Trophoblast cell (in vitro differentiated cells and primary cell): Measurements from ENCODE around the gene LRRC73.

Source experiments
- DNase-seq, 2 donors: peaks; one replicate each; pipeline ENCODE4 v3.0.0-alpha.2; 2016
- H2AFZ ChIP-seq: 2 replicates; pipeline ENCODE4 v1.6.1; 2013; ENCODE audit warnings: low read length, moderate library complexity, mild to moderate bottlenecking; ENCODE audit not compliant: insufficient read depth, poor library complexity
- H2AK5ac ChIP-seq: 2 replicates; pipeline ENCODE4 v1.6.1; 2013; ENCODE audit warnings: mild to moderate bottlenecking, low read length
- H2BK120ac ChIP-seq: 2 replicates; pipeline ENCODE4 v1.6.1; 2013; ENCODE audit warnings: low read length, mild to moderate bottlenecking, moderate library complexity; ENCODE audit not compliant: insufficient read depth, poor library complexity
- H2BK12ac ChIP-seq: 2 replicates; pipeline ENCODE4 v1.6.1; 2013; ENCODE audit warnings: mild to moderate bottlenecking, low read length, moderate library complexity
- H2BK5ac ChIP-seq: 2 replicates; pipeline ENCODE4 v1.6.1; 2013; ENCODE audit warnings: low read length, low read depth, moderate library complexity, mild to moderate bottlenecking; ENCODE audit not compliant: poor library complexity
- H3K14ac ChIP-seq: 2 replicates; pipeline ENCODE4 v1.6.1; 2013; ENCODE audit warnings: mild to moderate bottlenecking, low read length
- H3K18ac ChIP-seq: 2 replicates; pipeline ENCODE4 v1.6.1; 2013; ENCODE audit warnings: mild to moderate bottlenecking, low read length
- H3K23ac ChIP-seq: 2 replicates; pipeline ENCODE4 v1.6.1; 2013; ENCODE audit warnings: low read length
- H3K27ac ChIP-seq: 2 replicates; pipeline ENCODE4 v1.5.1; 2013; ENCODE audit warnings: low read depth, mild to moderate bottlenecking, inconsistent platforms, low read length, moderate library complexity
- H3K27me3 ChIP-seq: 2 replicates; pipeline ENCODE4 v1.6.1; 2013; ENCODE audit warnings: inconsistent platforms, mild to moderate bottlenecking, low read length, moderate library complexity; ENCODE audit not compliant: insufficient read depth
- H3K36me3 ChIP-seq, 2 experiments: 1 replicate in 1 of 2; 2 replicates in 1 of 2; pipeline ENCODE4 v1.6.1; 2013; ENCODE audit warnings: low read length in 2 of 2, mild to moderate bottlenecking in 2 of 2, moderate library complexity in 1 of 2; ENCODE audit not compliant: insufficient read depth in 2 of 2, control insufficient read depth in 1 of 2
- H3K4ac ChIP-seq: 2 replicates; pipeline ENCODE4 v1.6.1; 2013; ENCODE audit warnings: low read depth, mild to moderate bottlenecking, low read length, moderate library complexity
- H3K4me1 ChIP-seq, 2 experiments: 1 replicate in 1 of 2; 2 replicates in 1 of 2; pipeline ENCODE4 v1.6.1; 2013; ENCODE audit warnings: low read length in 2 of 2, mild to moderate bottlenecking in 2 of 2, moderate library complexity in 1 of 2; ENCODE audit not compliant: insufficient read depth in 2 of 2, control insufficient read depth in 1 of 2
- H3K4me2 ChIP-seq: 2 replicates; pipeline ENCODE4 v1.6.1; 2013; ENCODE audit warnings: inconsistent platforms, mild to moderate bottlenecking, low read length, moderate library complexity
- H3K4me3 ChIP-seq: 2 replicates; pipeline ENCODE4 v1.5.1; 2013; ENCODE audit warnings: mild to moderate bottlenecking, low read depth, low read length, inconsistent platforms
- H3K79me1 ChIP-seq: one replicate; pipeline ENCODE4 v1.6.1; 2013; ENCODE audit warnings: low read length
- H3K79me2 ChIP-seq: 2 replicates; pipeline ENCODE4 v1.6.1; 2013; ENCODE audit warnings: low read length, mild to moderate bottlenecking; ENCODE audit not compliant: control insufficient read depth, insufficient read depth, poor library complexity
- H3K9ac ChIP-seq: 2 replicates; pipeline ENCODE4 v1.6.1; 2013; ENCODE audit warnings: mild to moderate bottlenecking, low read length
- H3K9me3 ChIP-seq: 2 replicates; pipeline ENCODE4 v1.6.1; 2013; ENCODE audit warnings: low read depth, mild to moderate bottlenecking, control low read depth, inconsistent platforms, low read length; ENCODE audit not compliant: insufficient read depth
- H4K12ac ChIP-seq: 2 replicates; pipeline ENCODE4 v1.6.1; 2013; ENCODE audit warnings: low read depth, mild to moderate bottlenecking, low read length, moderate library complexity
- H4K8ac ChIP-seq: 2 replicates; pipeline ENCODE4 v1.6.1; 2013; ENCODE audit warnings: low read depth, mild to moderate bottlenecking, low read length, moderate library complexity
- H4K91ac ChIP-seq: one replicate; pipeline ENCODE4 v1.6.1; 2013; ENCODE audit warnings: low read depth, mild to moderate bottlenecking, low read length, moderate library complexity
- WGBS: extraction: QIAGEN DNeasy Blood & Tissue Kit; methylation state at CpG from one replicate; pipeline ENCODE4 v1.1.7; 2013; ENCODE audit warnings: missing lambda C conversion rate; ENCODE audit not compliant: insufficient read length, insufficient coverage; ENCODE audit errors: extremely low coverage; 5-methylcytosine and 5-hydroxymethylcytosine counted together

LRRC73 gene

DNA sequence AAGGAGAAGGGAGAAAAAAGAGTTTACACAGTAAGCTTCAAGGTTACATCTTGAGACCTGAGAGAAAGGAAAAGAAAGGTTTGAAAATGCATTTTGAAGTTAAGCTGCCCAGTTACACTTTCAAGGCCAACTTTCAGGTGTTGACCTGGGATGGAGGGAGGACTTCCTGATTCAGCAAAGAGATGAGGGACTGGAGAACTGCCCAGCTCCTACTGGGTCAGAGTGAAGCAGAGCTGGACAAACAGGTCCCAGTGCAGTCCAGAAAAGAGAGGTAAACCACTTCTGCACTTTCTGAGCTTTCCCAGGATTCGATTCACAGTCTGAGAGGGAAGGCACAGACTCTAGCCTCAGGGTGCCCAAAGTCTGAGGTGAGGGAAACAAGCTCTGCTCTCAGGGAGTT, 38.7 kb downstream of the LRRC73 start:
- H2AFZ ChIP-seq: no peak overlapping the region
- WGBS: no CpG with 5 or more reads among the region's 1 CpG

DNA sequence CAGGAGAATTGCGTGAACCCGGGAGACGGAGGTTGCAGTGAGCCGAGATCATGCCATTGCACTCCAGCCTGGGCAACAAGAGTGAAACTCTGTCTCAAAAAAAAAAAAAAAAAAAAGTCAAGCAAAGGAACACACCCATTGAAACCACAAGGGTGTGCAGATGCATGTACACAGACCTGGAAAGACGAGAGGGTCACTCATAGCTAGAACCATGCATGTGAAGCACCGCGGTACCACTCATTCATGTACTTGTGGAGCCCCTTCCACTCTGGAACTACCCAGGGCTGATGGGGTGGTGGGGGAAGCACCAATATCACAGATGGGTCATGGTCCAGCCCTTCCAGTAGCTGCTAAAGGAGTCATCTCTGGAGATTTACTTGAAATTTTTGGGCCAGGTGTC, 40.2 kb downstream of the LRRC73 start:
- Histone ChIP-seq H4K8ac (no peak overlapping the region), H3K79me1 (no peaks in the 10 kb centered on the region), H3K9me3 (no peaks in the 10 kb centered on the region), H2AK5ac (peak overlapping the region; percentile 85), H3K27me3 (no peaks in the 10 kb centered on the region), H3K79me2 (no peaks in the 10 kb centered on the region), H3K36me3 (no peaks in the 10 kb centered on the region), H4K91ac (no peak overlapping the region), H3K4me2 (no peak overlapping the region), H2BK5ac (no peak overlapping the region), H2BK12ac (no peak overlapping the region), H3K4me1 (peaks cover 5 to 10% of the 10 kb centered on the region in 2 experiments), H2AFZ (no peak overlapping the region), H3K14ac (no peak overlapping the region), H3K4me3 (no peak overlapping the region), H3K27ac (no peak overlapping the region), H2BK120ac (no peak overlapping the region), H3K18ac (no peak overlapping the region), H3K4ac (no peak overlapping the region), H3K9ac (no peak overlapping the region), H4K12ac (no peak overlapping the region), H3K23ac (no peak overlapping the region)
- WGBS: no CpG with 5 or more reads among the region's 7 CpGs
- peak; percentile 41 to 52 for DNase-seq

More for the DNA sequence above, 38.7 kb downstream of the LRRC73 start:
- no peak overlapping the region for H3K14ac ChIP-seq
- no peak overlapping the region for H3K27ac ChIP-seq
- no peak overlapping the region for H4K91ac ChIP-seq
- no peaks in the 10 kb centered on the region for H3K79me2 ChIP-seq
- no peaks in the 10 kb centered on the region for H3K36me3 ChIP-seq
- no peak overlapping the region for H4K12ac ChIP-seq
- no peaks in the 10 kb centered on the region for H3K27me3 ChIP-seq
- no peak overlapping the region for H3K4ac ChIP-seq
- H3K4me3 ChIP-seq: no peak overlapping the region
- peak; percentile 58 to 71 for DNase-seq
- no peak overlapping the region for H4K8ac ChIP-seq
- H3K9me3 ChIP-seq: no peaks in the 10 kb centered on the region
- H3K4me2 ChIP-seq: no peak overlapping the region
- H3K18ac ChIP-seq: no peak overlapping the region
- no peak overlapping the region for H2BK12ac ChIP-seq
- no peak overlapping the region for H2BK120ac ChIP-seq
- H3K4me1 ChIP-seq: peaks cover 5 to 10% of the 10 kb centered on the region in 2 experiments
- no peak overlapping the region for H2BK5ac ChIP-seq
- no peak overlapping the region for H3K9ac ChIP-seq
- no peaks in the 10 kb centered on the region for H3K79me1 ChIP-seq
- no peak overlapping the region for H3K23ac ChIP-seq
- no peak overlapping the region for H2AK5ac ChIP-seq

DNA sequence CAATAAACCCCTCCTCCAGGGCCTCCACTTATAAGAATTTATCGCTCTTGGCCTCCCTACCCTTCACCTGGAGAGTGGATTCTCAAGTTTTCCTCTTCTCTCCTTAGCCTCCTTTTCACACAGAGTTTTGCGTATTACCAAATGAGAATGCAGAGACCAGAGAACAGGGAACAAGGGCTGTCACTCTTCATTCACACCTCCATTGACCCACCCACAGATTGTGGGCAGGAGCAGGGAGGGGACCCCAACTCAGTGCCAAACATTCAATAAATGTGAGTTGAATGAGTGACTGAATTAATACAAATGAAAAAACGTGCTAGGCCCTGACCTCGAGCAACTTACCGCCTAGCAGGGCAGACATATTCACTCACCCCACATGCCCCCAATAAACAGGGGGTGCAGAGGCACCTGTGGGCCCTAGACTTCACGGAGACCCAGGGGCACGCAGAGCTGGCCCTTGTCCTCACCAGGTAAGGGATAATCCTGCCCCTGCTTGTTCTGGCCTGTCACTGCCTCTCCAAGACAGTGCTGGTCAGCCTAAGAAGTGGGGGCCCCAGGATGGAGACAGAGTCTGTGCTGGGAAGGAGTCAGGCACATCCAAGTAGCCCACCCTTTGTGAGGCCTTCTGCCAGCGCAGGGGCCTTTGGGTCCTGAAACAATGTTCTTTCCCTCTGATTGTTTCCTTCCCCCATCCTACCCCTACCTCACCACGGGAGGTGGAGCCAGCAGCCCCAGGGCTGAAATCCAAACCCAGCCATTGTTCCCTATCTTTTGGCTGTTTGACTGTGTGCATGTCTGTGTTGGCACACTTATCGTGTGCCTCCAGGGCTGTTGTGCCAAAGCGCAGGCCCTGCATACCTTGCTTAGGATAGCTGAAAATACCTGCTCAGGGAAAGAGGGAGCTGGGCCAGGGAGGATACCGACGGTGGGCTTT, 41.1 kb downstream of the LRRC73 start:
- Histone ChIP-seq H2AFZ (no peak overlapping the region), H3K4me2 (no peak overlapping the region), H3K4me1 (peaks cover 5 to 10% of the 10 kb centered on the region in 2 experiments), H3K79me1 (no peaks in the 10 kb centered on the region), H2AK5ac (no peak overlapping the region), H2BK5ac (no peak overlapping the region), H2BK12ac (no peak overlapping the region), H3K27me3 (no peaks in the 10 kb centered on the region), H3K27ac (no peak overlapping the region), H4K91ac (no peak overlapping the region), H3K36me3 (no peaks in the 10 kb centered on the region), H2BK120ac (no peak overlapping the region), H3K18ac (no peak overlapping the region), H4K12ac (no peak overlapping the region), H3K4ac (no peak overlapping the region), H3K23ac (no peak overlapping the region), H3K14ac (no peak overlapping the region), H3K79me2 (no peaks in the 10 kb centered on the region), H3K9me3 (no peaks in the 10 kb centered on the region), H4K8ac (no peak overlapping the region), H3K4me3 (no peak overlapping the region), H3K9ac (no peak overlapping the region)
- peak; percentile 41 to 57 for DNase-seq
- no CpG with 5 or more reads among the region's 13 CpGs for WGBS

DNA sequence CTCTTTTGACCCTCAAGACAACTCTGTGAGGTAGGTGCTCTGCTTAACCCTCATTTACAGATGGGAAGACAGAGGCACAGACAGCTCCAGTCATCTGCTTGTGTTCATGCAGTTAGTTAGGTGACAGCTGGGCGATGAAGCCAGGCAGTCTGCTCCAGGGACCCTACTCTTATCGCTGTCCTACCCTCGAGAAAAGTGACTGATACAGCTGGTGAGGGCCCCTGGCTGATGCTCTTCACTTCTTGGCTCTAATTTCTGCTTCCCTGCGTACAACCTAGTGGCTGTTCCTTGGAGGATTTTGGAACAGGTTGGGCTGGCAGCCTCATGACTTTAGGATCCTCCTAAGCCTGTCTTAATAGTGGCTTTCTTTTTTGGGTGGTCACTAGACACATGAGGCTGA, 41.9 kb downstream of the LRRC73 start:
- Histone ChIP-seq H3K4ac (no peak overlapping the region), H3K36me3 (no peaks in the 10 kb centered on the region), H3K4me3 (no peak overlapping the region), H3K79me2 (no peaks in the 10 kb centered on the region), H4K12ac (no peak overlapping the region), H4K91ac (no peak overlapping the region), H2BK120ac (no peak overlapping the region), H3K79me1 (no peaks in the 10 kb centered on the region), H2BK5ac (no peak overlapping the region), H3K18ac (no peak overlapping the region), H3K9me3 (no peaks in the 10 kb centered on the region), H2BK12ac (no peak overlapping the region), H3K14ac (no peak overlapping the region), H3K27ac (no peak overlapping the region), H3K4me1 (peaks cover 5 to 10% of the 10 kb centered on the region in 2 experiments), H3K23ac (no peak overlapping the region), H4K8ac (no peak overlapping the region), H2AK5ac (no peak overlapping the region), H3K27me3 (no peaks in the 10 kb centered on the region), H3K4me2 (no peak overlapping the region), H2AFZ (no peak overlapping the region), H3K9ac (no peak overlapping the region)
- WGBS: no CpG with 5 or more reads among the region's 4 CpGs
- DNase-seq: no peak
